Measurements from ENCODE around the gene IPO11. TPM values are rescaled to one million over a fixed set of nuclear protein-coding genes. Genes with fewer than 3 reads are reported as not detected.
A peak's percentile ranks its signal among the peaks of the same experiment; 100 is the strongest.

IPO11 gene
- total RNA-seq, 1 experiment from 2014 or later = 16.1 TPM

- Histone ChIP-seq H3K4me1 (ENCODE audit: insufficient read depth, low read length) (no peaks in the 10 kb centered on the region), H3K4me3 (ENCODE audit: low read length) (no peak within 1 kb of the TSS), H3K4me2 (ENCODE audit: low read length) (no peak within 1 kb of the TSS), H3K9me2 (replicated peaks; ENCODE audit: low read length) (no peaks in the 10 kb centered on the region), H4K20me1 (ENCODE audit: low read length) (no peaks in the 10 kb centered on the region), H3K79me2 (ENCODE audit: low read length) (no peaks in the 10 kb centered on the region), H2AFZ (ENCODE audit: low read length) (no peak within 1 kb of the TSS), H3K9ac (ENCODE audit: low read length) (no peak within 1 kb of the TSS), H3K27ac (ENCODE audit: low read length) (no peak within 1 kb of the TSS), H3F3A (ENCODE audit: low read length, unreplicated experiment) (no peaks in the 10 kb centered on the region), H3K36me3 (ENCODE audit: low read depth, low read length) (peaks cover 4% of the 10 kb centered on the region; the same call in 1 of the 2 replicates), H3K9me3 (ENCODE audit: low read length) (no peaks in the 10 kb centered on the region), H3K27me3 (ENCODE audit: low read length) (no peaks in the 10 kb centered on the region)
- TF ChIP-seq CTCF (conservative IDR thresholded peaks at IDR 0.05; ENCODE audit: low read depth, low read length) (no peak), EZH2phosphoT487 (IDR thresholded peaks at IDR 0.05; ENCODE audit: borderline replicate concordance, low read length) (no peak)
- ChIA-PET POLR2A (ENCODE audit: unreplicated experiment) (no interaction called here), CTCF (no interaction called here)
- DNase-seq = no peak
- no TSS peak for BruUV-seq (replicated peaks)
- intact Hi-C loops (cut with micrococcal nuclease) = no loop called here
- ATAC-seq = no peak
Observed at GRCh38 chr5:62578540-62578939, 166.0 kb downstream of the IPO11 start, which contains the start of gene LRRC70. Gene LRRC70 (plus strand): TSS chr5:62578819. CDS start chr5:62579439, 620 bp downstream.

- Histone ChIP-seq H3K36me3 (ENCODE audit: low read depth, low read length) (peaks cover 4% of the 10 kb centered on the region; the same call in 1 of the 2 replicates), H3K27me3 (ENCODE audit: low read length) (no peaks in the 10 kb centered on the region), H3F3A (ENCODE audit: low read length, unreplicated experiment) (no peaks in the 10 kb centered on the region), H3K9me3 (ENCODE audit: low read length) (no peaks in the 10 kb centered on the region), H2AFZ (ENCODE audit: low read length) (no peak overlapping the region), H3K27ac (ENCODE audit: low read length) (no peak overlapping the region), H3K79me2 (ENCODE audit: low read length) (no peaks in the 10 kb centered on the region), H3K4me3 (ENCODE audit: low read length) (no peak overlapping the region), H4K20me1 (ENCODE audit: low read length) (no peaks in the 10 kb centered on the region), H3K9ac (ENCODE audit: low read length) (no peak overlapping the region), H3K9me2 (replicated peaks; ENCODE audit: low read length) (no peaks in the 10 kb centered on the region), H3K4me2 (ENCODE audit: low read length) (no peak overlapping the region), H3K4me1 (ENCODE audit: insufficient read depth, low read length) (no peaks in the 10 kb centered on the region)
- ChIA-PET CTCF (no interaction called here), POLR2A (ENCODE audit: unreplicated experiment) (no interaction called here)
- ATAC-seq = no peak
- no peak for TF ChIP-seq CTCF (conservative IDR thresholded peaks at IDR 0.05; ENCODE audit: low read depth, low read length)
- no peak for TF ChIP-seq EZH2phosphoT487 (IDR thresholded peaks at IDR 0.05; ENCODE audit: borderline replicate concordance, low read length)
- TF ChIP-seq EZH2 (IDR thresholded peaks at IDR 0.05; ENCODE audit: low read length, unreplicated experiment) = no peak
- no peak for DNase-seq
- no TSS peak for BruUV-seq (replicated peaks)
- intact Hi-C loops (cut with micrococcal nuclease) = no loop called here
Observed at GRCh38 chr5:62579761-62580160, 167.2 kb downstream of the IPO11 start.

GRCh38 chr5:62581836-62582597 is 169.5 kb downstream of the IPO11 start:
- peaks cover 4% of the 10 kb centered on the region; the same call in 1 of the 2 replicates for H3K36me3 ChIP-seq (ENCODE audit: low read depth, low read length)
- BruUV-seq (replicated peaks) = no TSS peak
- H4K20me1 ChIP-seq (ENCODE audit: low read length) = no peaks in the 10 kb centered on the region; the same call in 1 of the 2 replicates
- H3K9me3 ChIP-seq (ENCODE audit: low read length) = no peaks in the 10 kb centered on the region
- no peak overlapping the region for H3K4me3 ChIP-seq (ENCODE audit: low read length)
- CTCF ChIA-PET = no interaction called here
- H3F3A ChIP-seq (ENCODE audit: low read length, unreplicated experiment) = no peaks in the 10 kb centered on the region
- H3K27me3 ChIP-seq (ENCODE audit: low read length) = no peaks in the 10 kb centered on the region
- intact Hi-C loops (cut with micrococcal nuclease) = no loop called here
- H3K27ac ChIP-seq (ENCODE audit: low read length) = no peak overlapping the region
- DNase-seq (peak; percentile 30), ATAC-seq (peak; percentile 27; the same call in 1 of the 2 replicates)
- no peak overlapping the region for H3K9ac ChIP-seq (ENCODE audit: low read length)
- no peak overlapping the region for H3K4me2 ChIP-seq (ENCODE audit: low read length)
- no peaks in the 10 kb centered on the region for H3K79me2 ChIP-seq (ENCODE audit: low read length)
- no peak for TF ChIP-seq EZH2phosphoT487 (IDR thresholded peaks at IDR 0.05; ENCODE audit: borderline replicate concordance, low read length)
- no peak for TF ChIP-seq EZH2 (IDR thresholded peaks at IDR 0.05; ENCODE audit: low read length, unreplicated experiment)
- no peak for TF ChIP-seq CTCF (conservative IDR thresholded peaks at IDR 0.05; ENCODE audit: low read depth, low read length)
- no peaks in the 10 kb centered on the region for H3K9me2 ChIP-seq (replicated peaks; ENCODE audit: low read length)
- no peak overlapping the region for H2AFZ ChIP-seq (ENCODE audit: low read length)
- POLR2A ChIA-PET (ENCODE audit: unreplicated experiment) = interaction anchor here (0.7 kb wide), 1 partner anchor 124 kb away, joined by 4 read pairs; no protein-coding TSS in a partner anchor
- H3K4me1 ChIP-seq (ENCODE audit: insufficient read depth, low read length) = no peaks in the 10 kb centered on the region
